Transverse colon (tissue), 4 donors: ENCODE data around the gene DNAAF5. TPM values are rescaled to one million over a fixed set of nuclear protein-coding genes. Genes with fewer than 3 reads are reported as not detected.

Experiments
- DNase-seq: peaks from one replicate; pipeline ENCODE4 v3.0.0-alpha.2; 2019
- H3K27ac ChIP-seq, 4 donors: fragments of 200-600 bp; sonication (generic); 2 replicates each; pipeline ENCODE4 v1.5.1; 2016 to 2018; ENCODE audit warnings: inconsistent platforms in 4 of 4
- H3K27me3 ChIP-seq: fragments of 200-600 bp; sonication (generic); 2 replicates; pipeline ENCODE4 v1.5.1; 2017; ENCODE audit warnings: inconsistent platforms
- H3K36me3 ChIP-seq, 4 donors: fragments of 200-600 bp; sonication (generic); 2 replicates each; pipeline ENCODE4 v1.5.1; 2017 to 2019; ENCODE audit warnings: inconsistent platforms in 4 of 4
- H3K4me1 ChIP-seq, 4 donors: fragments of 200-600 bp; sonication (generic); 2 replicates each; pipeline ENCODE4 v1.5.1; 2017 to 2020; ENCODE audit warnings: inconsistent platforms in 4 of 4
- H3K4me3 ChIP-seq, 4 donors: fragments of 200-600 bp; sonication (generic); 1 replicate in 1 of 4; 2 replicates in 3 of 4; pipeline versions ENCODE4 v1.5.1 to v1.6.1; 2017 to 2019; ENCODE audit warnings: inconsistent platforms in 4 of 4
- H3K9me3 ChIP-seq, 2 donors: fragments of 200-600 bp; sonication (generic); 2 replicates each; pipeline ENCODE4 v1.5.1; 2017 to 2019; ENCODE audit warnings: inconsistent platforms in 2 of 2
- EP300 ChIP-seq: sonication (generic); formaldehyde crosslinking; IDR thresholded peaks from one replicate; pipeline ENCODE4 v1.6.1; 2017; ENCODE audit warnings: antibody characterized with exemption, low read depth
- POLR2A ChIP-seq: fragments of 450-650 bp; IDR thresholded peaks from one replicate; pipeline ENCODE4 v1.6.1; 2016; ENCODE audit warnings: antibody characterized with exemption, mild to moderate bottlenecking, moderate library complexity
- POLR2AphosphoS5 ChIP-seq, 3 donors: sonication (generic); formaldehyde crosslinking; IDR thresholded peaks; one replicate each; pipeline ENCODE4 v1.6.1; 2016; ENCODE audit warnings: antibody characterized with exemption in 3 of 3
- WGBS, 2 donors: methylation state at CpG; one replicate each; pipeline ENCODE4 v1.1.5; 2018; ENCODE audit warnings: low coverage in 1 of 2; 5-methylcytosine and 5-hydroxymethylcytosine counted together
- in situ Hi-C, 4 donors: fragments of 200-750 bp; cut with MboI; loops; one replicate each; pipeline versions ENCODE4 v1.15.0 to v1.15.1; 2017; ENCODE audit warnings: low sequenced_read_pairs in 3 of 4, low pct_ligation_motif_present in 1 of 4, low pct_unique_long_range_greater_than_20kb in 1 of 4
- intact Hi-C: fragments of 100-400 bp; cut with DNase I; formaldehyde crosslinking; loops from one replicate; pipeline ENCODE4 v1.15.1; 2023; ENCODE audit warnings: low total_unique reads
- total RNA-seq, 4 donors: library from RNA; depleted of rRNA; stranded (reverse); fragments of >200 nt; gene quantifications; one replicate each; pipeline ENCODE4 v1.1.0, GENCODE V29; 2016
- TF ChIP-seq, protein P1 (sequence below), 5 experiments: fragments of 200-600 bp in 3 of 5; fragments of 450-650 bp in 2 of 5; sonication (generic) in 3 of 5; IDR thresholded peaks; 1 replicate in 2 of 5; 2 replicates in 3 of 5; pipeline ENCODE4 v1.5.1; 2016 to 2017; ENCODE audit warnings: antibody characterized with exemption in 5 of 5, inconsistent platforms in 3 of 5, mild to moderate bottlenecking in 2 of 5, moderate library complexity in 1 of 5

DNAAF5 gene
- total RNA-seq, 4 donors from 2014 or later, result 20.5 to 97.3 (median 34.6) TPM

DNA sequence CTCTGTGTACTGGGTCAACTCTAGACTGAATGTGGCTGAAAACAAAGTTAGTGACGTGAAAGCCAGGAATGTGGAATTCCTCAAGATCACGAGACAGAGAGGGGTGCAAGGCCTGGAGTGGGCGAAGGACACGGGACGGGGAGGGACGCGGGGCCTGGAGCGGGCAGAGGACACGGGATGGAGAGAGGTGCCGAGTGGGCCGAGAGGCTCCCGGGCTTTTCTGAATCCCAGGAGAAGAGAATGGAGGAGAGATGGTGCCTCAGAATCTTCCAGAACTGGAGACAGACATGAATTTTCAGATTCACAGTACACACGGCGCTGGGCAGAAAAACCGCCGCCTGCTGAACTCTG is 51.2 kb downstream of the DNAAF5 start:
- H3K36me3 ChIP-seq, result peaks cover 0 to 10% (median 0%) of the 10 kb centered on the region in 4 donors
- in situ Hi-C loops (loop anchor here in 2 of 4 donors (5.0 to 10.0 kb wide), 2 partner anchors 453 to 455 kb away; no protein-coding TSS in a partner anchor), intact Hi-C loops (loop anchor here (10.0 kb wide), 1 partner anchor 263 kb away; the partner anchor contains the start of gene PDGFA)
- TF ChIP-seq POLR2AphosphoS5 (IDR thresholded peaks at IDR 0.05) (no peak), POLR2A (no peak), EP300 (no peak)
- TF ChIP-seq, protein P1, sequence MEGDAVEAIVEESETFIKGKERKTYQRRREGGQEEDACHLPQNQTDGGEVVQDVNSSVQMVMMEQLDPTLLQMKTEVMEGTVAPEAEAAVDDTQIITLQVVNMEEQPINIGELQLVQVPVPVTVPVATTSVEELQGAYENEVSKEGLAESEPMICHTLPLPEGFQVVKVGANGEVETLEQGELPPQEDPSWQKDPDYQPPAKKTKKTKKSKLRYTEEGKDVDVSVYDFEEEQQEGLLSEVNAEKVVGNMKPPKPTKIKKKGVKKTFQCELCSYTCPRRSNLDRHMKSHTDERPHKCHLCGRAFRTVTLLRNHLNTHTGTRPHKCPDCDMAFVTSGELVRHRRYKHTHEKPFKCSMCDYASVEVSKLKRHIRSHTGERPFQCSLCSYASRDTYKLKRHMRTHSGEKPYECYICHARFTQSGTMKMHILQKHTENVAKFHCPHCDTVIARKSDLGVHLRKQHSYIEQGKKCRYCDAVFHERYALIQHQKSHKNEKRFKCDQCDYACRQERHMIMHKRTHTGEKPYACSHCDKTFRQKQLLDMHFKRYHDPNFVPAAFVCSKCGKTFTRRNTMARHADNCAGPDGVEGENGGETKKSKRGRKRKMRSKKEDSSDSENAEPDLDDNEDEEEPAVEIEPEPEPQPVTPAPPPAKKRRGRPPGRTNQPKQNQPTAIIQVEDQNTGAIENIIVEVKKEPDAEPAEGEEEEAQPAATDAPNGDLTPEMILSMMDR (IDR thresholded peaks at IDR 0.05), result no peak
- peaks cover 0 to 7% (median 0%) of the 10 kb centered on the region in 4 donors for H3K4me1 ChIP-seq
- no peaks in the 10 kb centered on the region for H3K9me3 ChIP-seq
- no peak overlapping the region for H3K4me3 ChIP-seq
- H3K27ac ChIP-seq, result no peak overlapping the region
- no peaks in the 10 kb centered on the region for H3K27me3 ChIP-seq
- DNase-seq, result no peak
- 87 to 93% methylated on average over 16 of the region's 16 CpGs for WGBS, 2 donors

DNA sequence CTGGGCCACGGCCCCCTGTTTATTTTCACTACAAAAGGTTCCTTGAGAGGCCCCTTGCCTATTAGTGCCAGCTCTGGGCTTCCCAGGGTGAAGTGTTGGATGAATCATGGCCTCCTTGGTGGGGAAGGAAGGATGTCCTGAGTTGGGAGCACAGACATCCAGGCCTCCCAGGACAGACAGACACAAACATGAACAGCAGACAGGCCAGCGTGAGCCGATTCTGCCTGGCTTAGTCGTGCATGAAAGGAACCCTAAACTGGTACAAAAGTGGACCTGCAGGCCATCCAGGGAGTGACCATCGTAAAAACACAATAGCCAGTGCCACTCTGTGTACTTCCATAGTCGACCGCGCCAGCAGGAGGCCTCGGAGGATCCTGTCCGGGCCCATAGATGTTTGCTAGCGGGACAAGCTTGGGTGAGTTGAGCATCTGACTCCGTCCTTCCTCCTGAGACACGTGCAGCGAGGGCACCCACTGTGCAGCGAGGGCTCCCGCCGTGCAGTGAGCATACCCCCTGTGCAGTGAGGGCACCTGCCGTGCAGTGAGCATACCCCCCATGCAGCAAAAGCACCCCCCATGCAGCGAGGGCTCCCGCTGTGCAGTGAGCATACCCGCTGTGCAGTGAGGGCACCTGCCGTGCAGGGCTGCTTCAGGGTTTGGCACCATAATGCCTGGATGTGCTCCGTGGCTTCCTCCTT is 51.9 kb downstream of the DNAAF5 start:
- no peak for TF ChIP-seq EP300
- TF ChIP-seq POLR2A, result no peak
- TF ChIP-seq POLR2AphosphoS5 (IDR thresholded peaks at IDR 0.05), result no peak
- TF ChIP-seq, protein P1 (IDR thresholded peaks at IDR 0.05), result no peak
- WGBS, 2 donors, result 91% methylated on average over 23 of the region's 23 CpGs; no CpG with 5 or more reads in 1 of the 2 donors
- H3K27me3 ChIP-seq, result no peaks in the 10 kb centered on the region
- in situ Hi-C loops, result loop anchor here in 2 of 4 donors (5.0 to 10.0 kb wide), 2 partner anchors 454 to 456 kb away; no protein-coding TSS in a partner anchor
- H3K4me1 ChIP-seq, result peaks cover 0 to 7% (median 0%) of the 10 kb centered on the region in 4 donors
- intact Hi-C loops, result loop anchor here (10.0 kb wide), 1 partner anchor 264 kb away; the partner anchor contains the start of gene PDGFA
- DNase-seq, result no peak
- H3K4me3 ChIP-seq, result no peak overlapping the region
- H3K9me3 ChIP-seq, result no peaks in the 10 kb centered on the region
- H3K27ac ChIP-seq, result no peak overlapping the region
- peaks cover 0 to 14% (median 0%) of the 10 kb centered on the region in 4 donors for H3K36me3 ChIP-seq

DNA sequence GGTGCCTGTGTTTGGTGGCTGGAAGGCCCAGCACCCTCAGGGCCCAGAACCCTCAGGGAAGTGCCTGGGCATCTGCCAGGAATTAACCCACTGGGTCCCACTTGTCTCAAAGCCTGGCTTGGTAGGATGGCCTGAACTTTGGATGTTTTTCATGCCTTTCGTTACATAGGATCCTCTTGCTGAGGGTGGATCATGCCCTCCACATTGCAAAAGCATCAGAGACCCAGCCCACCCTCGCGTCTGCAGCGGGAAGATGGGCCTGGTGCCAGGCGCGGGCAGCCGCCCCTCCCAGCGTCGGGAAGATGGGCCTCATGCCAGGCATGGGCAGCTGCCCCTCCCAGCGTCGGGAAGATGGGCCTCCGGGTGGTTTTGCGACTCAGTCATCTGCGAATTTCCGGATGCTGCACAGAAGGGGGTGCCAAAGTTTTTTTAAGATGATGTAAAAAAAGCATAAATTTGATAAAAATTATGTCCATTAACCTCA is 52.5 kb downstream of the DNAAF5 start:
- in situ Hi-C loops (loop anchor here in 2 of 4 donors (5.0 to 10.0 kb wide), 2 partner anchors 454 to 457 kb away; no protein-coding TSS in a partner anchor), intact Hi-C loops (loop anchor here (10.0 kb wide), 1 partner anchor 264 kb away; the partner anchor contains the start of gene PDGFA)
- DNase-seq, result no peak
- no peak overlapping the region for H3K4me3 ChIP-seq
- peaks cover 0 to 14% (median 0%) of the 10 kb centered on the region in 4 donors for H3K36me3 ChIP-seq
- TF ChIP-seq POLR2AphosphoS5 (IDR thresholded peaks at IDR 0.05) (no peak), POLR2A (no peak), EP300 (no peak)
- TF ChIP-seq, protein P1 (IDR thresholded peaks at IDR 0.05), result no peak
- peaks cover 0 to 7% (median 0%) of the 10 kb centered on the region in 4 donors for H3K4me1 ChIP-seq
- no peak overlapping the region for H3K27ac ChIP-seq
- WGBS, 2 donors, result 51% methylated on average over 15 of the region's 15 CpGs; no CpG with 5 or more reads in 1 of the 2 donors
- no peaks in the 10 kb centered on the region for H3K27me3 ChIP-seq
- H3K9me3 ChIP-seq, result no peaks in the 10 kb centered on the region

DNA sequence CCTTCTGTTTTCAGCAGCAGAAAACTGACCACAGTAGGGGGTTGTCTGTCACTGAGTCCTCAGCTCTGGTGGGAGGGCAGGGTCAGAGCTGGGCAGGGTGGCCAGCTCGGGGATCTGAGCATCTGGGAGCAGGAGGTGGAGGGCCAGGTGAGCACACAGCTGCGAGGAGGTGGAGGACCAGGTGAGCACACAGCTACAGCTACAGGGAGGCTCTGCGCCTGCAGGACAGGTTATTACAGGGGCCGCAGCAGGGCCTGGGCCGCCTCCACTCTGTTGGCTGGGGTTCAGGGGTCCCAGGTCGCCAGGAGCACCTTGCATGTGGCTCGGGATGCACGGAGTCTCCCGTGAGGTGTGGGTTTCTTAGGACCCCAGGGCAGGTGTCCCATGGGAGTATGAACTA is 53.0 kb downstream of the DNAAF5 start:
- WGBS, 2 donors, result 78% methylated on average over 9 of the region's 9 CpGs; no CpG with 5 or more reads in 1 of the 2 donors
- Histone ChIP-seq H3K36me3 (peaks cover 0 to 14% (median 0%) of the 10 kb centered on the region in 4 donors), H3K4me3 (no peak overlapping the region), H3K4me1 (peaks cover 0 to 7% (median 0%) of the 10 kb centered on the region in 4 donors), H3K27me3 (no peaks in the 10 kb centered on the region), H3K27ac (no peak overlapping the region), H3K9me3 (no peaks in the 10 kb centered on the region)
- in situ Hi-C loops (loop anchor here in 2 of 4 donors (5.0 to 10.0 kb wide), 2 partner anchors 455 to 457 kb away; no protein-coding TSS in a partner anchor), intact Hi-C loops (loop anchor here (10.0 kb wide), 1 partner anchor 265 kb away; the partner anchor contains the start of gene PDGFA)
- no peak for TF ChIP-seq EP300
- no peak for TF ChIP-seq POLR2A
- TF ChIP-seq, protein P1 (IDR thresholded peaks at IDR 0.05), result no peak
- no peak for TF ChIP-seq POLR2AphosphoS5 (IDR thresholded peaks at IDR 0.05)
- no peak for DNase-seq
